LNCAP (cell line): ENCODE data around the gene SLC25A3.

Source experiments
- TF ChIP-seq, protein P1 (sequence below): fragments of 450-650 bp; IDR thresholded peaks from 2 replicates; pipeline ENCODE4 v1.5.1; 2017; ENCODE audit warnings: mild to moderate bottlenecking

The SLC25A3 gene

DNA sequence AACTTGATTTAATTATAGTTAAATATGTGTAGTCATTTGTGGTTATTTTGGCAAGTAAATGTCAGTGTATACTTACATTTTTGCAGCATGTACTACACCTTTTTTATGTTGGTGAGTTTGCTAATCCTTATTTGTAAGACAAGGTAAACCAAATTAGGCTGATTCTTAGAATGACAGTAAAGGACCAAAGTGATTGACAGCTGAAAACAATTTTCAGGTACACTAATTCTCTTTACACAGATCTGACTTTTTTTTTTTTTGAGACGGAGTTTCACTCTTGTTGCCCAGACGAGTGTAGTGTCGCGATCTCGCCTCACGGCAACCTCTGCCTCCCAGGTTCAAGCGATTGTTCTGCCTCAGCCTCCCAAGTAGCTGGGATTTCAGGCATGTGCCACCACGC is 8.4 kb downstream of the SLC25A3 start:
- TF ChIP-seq, protein P1, sequence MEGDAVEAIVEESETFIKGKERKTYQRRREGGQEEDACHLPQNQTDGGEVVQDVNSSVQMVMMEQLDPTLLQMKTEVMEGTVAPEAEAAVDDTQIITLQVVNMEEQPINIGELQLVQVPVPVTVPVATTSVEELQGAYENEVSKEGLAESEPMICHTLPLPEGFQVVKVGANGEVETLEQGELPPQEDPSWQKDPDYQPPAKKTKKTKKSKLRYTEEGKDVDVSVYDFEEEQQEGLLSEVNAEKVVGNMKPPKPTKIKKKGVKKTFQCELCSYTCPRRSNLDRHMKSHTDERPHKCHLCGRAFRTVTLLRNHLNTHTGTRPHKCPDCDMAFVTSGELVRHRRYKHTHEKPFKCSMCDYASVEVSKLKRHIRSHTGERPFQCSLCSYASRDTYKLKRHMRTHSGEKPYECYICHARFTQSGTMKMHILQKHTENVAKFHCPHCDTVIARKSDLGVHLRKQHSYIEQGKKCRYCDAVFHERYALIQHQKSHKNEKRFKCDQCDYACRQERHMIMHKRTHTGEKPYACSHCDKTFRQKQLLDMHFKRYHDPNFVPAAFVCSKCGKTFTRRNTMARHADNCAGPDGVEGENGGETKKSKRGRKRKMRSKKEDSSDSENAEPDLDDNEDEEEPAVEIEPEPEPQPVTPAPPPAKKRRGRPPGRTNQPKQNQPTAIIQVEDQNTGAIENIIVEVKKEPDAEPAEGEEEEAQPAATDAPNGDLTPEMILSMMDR = no peak

DNA sequence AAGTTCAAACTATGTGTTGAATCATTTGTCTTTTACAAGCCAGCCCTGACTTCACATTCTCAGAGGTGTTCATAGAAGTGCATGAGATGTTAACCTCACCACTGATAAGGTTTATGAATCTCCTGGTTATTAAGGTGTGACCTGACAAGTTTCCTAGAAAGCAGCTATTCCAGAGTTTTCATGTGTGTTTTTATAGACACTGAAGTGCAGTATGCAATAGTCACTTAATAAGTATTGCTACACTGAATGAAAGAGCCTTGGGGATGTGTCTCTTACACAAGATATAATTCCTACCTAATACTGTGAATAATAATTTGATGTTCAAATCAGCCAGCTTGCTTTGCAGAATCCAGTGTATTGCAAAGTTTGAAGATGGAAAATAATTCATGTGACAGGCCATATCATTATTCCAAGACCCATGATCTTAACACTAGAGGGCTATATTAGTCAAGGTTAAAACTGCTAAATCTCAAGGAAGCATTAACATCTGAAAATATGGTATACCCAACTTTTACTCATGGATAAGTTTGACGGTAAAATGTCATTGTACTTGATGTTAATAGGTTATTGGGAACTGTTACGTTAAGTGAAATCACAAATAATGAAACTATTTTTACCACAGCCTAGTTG is 13.0 kb downstream of the SLC25A3 start:
- TF ChIP-seq, protein P1 = no peak

DNA sequence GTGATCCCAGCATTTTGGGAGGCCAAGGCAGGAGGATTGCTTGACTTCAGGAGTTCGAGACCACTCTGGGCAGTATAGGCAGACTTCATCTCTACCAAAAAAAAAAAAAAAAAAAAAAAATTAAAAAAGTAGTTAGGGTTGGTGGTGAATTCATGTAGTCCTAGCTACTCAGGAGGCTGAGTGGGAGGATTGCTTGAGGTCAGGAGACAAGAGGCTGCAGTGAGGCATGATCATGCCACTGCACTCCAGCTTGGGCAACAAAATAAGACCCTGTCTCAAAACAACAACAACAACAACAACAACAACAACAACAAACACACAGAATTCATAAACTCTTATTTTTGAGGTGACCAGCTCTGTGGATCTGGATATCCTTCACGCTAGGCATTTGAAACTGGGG is 17.1 kb downstream of the SLC25A3 start:
- TF ChIP-seq, protein P1 = no peak

DNA sequence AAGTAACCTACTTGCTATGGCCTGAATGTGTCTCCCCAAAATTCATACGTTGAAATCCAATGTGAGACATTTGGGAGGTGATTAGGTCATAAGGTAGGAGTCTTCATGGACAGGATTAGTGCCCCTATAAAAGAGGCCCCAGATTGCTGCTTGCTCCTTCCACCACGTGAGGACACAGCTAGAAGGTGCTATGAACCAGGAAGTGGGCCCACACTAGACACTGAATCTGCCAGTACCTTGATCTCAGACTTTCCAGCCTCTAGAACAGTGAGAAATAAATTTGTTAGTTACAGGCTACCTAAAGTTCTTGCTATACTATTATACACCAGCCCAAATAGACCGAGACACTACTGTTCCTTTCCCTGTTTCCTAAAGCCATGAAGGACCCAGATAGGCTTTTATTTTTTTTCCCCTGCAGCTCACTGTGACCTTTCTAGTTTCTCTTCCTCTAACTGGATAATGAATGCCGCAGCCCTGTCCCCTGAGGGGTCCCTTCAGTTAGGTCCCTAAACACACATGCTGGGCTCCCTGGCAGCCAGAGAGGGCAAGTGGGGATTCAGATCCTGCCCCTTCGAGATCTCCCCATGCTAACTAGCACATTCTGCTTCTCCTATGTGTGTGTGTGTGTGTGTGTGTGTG is 19.3 kb downstream of the SLC25A3 start:
- TF ChIP-seq, protein P1 = no peak

DNA sequence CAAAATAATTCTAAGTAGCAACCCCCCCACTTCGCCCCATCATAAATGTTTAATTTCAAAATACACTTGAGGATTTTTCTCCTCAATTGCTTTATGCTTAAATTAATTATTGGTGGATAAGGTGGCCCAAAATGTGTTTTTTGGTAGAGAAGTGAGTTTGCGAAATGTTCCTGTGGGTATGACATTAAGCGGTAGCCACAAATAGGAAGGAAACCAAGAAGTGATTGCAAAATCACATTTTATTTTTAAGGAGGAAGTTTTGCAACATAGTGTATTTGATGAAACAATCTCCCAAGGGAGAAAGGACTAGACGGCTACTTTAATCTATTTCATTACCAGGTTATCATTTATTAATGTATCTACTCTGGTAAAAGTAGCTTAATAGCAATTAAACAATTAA is 25.5 kb downstream of the SLC25A3 start:
- TF ChIP-seq, protein P1 = no peak

DNA sequence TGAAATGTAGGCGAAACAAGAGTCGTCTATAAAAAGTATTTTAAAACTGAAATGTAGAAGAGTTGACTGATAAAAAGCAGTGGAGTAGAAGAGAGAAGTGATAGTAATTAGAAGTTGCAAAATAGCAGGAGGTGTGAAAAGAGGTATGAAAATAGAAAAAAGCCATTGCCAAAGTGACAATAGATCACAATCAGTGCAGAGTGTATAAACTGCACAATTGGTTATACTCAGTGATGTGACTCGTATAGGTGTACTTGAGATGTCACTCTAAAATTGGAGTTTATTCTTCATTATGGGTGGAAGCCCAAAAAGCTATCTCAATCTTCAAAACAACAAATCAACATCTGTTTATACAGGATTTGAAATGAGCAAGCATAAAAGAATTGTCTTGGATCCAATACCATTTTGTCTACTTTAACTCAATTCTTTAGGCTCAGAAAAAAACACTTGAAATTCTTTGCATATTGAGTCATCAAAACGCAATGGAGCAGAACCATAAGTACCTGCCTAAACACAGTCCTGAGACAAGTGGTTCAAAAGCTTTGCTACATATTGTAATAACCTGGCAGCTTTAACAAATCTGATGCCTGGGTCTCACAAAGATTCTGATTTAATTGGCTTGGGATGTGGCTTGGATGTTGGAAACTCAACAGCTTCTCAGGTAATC is 42.3 kb downstream of the SLC25A3 start:
- TF ChIP-seq, protein P1 = no peak

DNA sequence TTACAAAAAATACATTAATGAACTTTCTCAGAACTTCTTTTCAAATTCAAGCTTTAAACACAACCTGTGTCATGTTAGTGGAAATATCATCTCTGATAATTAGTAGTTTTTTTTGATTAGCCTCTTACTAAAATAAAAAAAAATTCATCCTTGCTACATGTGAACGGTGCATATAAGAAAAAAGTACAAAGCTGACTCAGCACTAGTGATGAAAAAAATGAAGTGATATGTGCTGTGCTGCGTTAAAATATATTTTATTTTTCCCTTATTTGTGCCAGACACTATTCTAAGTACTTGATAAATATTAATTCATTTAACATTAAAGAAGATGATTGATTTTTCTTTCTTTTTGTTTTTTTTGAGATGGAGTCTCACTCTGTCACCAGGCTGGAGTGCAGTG is 43.6 kb downstream of the SLC25A3 start:
- TF ChIP-seq, protein P1 = no peak
